ENCODE measurements around the gene FCRL1.

DNA sequence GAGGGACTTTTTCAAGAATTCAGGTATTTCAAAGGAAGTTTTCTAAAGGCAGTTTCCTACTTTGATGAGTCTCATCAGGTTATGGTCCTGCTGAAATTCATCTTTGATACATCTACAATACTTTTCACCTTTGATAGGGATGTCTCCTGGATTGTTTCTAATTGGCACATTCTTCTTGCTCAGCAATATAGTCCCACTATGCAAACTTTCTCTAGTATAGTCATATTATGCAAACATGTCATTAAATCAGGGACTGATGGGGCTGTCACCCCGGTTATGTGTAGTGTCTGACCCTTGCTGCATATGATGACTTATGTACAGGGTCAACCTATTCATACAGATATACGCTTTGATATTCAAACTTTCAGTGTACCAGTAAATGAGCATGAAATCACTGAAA, 379 bp upstream of the FCRL1 start:
- no peak for TF ChIP-seq POLR2A (IDR thresholded peaks at IDR 0.05)
- TF ChIP-seq, protein P1, sequence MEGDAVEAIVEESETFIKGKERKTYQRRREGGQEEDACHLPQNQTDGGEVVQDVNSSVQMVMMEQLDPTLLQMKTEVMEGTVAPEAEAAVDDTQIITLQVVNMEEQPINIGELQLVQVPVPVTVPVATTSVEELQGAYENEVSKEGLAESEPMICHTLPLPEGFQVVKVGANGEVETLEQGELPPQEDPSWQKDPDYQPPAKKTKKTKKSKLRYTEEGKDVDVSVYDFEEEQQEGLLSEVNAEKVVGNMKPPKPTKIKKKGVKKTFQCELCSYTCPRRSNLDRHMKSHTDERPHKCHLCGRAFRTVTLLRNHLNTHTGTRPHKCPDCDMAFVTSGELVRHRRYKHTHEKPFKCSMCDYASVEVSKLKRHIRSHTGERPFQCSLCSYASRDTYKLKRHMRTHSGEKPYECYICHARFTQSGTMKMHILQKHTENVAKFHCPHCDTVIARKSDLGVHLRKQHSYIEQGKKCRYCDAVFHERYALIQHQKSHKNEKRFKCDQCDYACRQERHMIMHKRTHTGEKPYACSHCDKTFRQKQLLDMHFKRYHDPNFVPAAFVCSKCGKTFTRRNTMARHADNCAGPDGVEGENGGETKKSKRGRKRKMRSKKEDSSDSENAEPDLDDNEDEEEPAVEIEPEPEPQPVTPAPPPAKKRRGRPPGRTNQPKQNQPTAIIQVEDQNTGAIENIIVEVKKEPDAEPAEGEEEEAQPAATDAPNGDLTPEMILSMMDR (IDR thresholded peaks at IDR 0.05): no peak

Measured in lower leg skin (tissue), 3 donors.